Posterior vena cava (tissue), 2 donors: Measurements from ENCODE around the gene KRT78. TPM values are rescaled to one million over a fixed set of nuclear protein-coding genes. Genes with fewer than 3 reads are reported as not detected.
A peak's percentile ranks its signal among the peaks of the same experiment; 100 is the strongest.
"Not testable (repeated sequence)": the region's sequence is repeated elsewhere in the genome, so short reads cannot be mapped to it uniquely, and the experiment has no call there.

Experiments used
- DNase-seq: peaks from one replicate; pipeline ENCODE4 v3.0.0-alpha.2; 2020; ENCODE audit warnings: low spot score
- intact Hi-C, 2 donors: fragments of 100-400 bp; cut with DNase I; formaldehyde crosslinking; loops; one replicate each; pipeline versions ENCODE4 v1.14.1 to v1.14.2; 2022 to 2023
- long read RNA-seq, 2 donors: library from polyadenylated mRNA; unstranded; transcript quantifications; one replicate each; pipeline ENCODE4 v2.0.0, GENCODE V29; 2020 to 2021
- total RNA-seq, 2 donors: library from RNA; stranded (reverse); fragmentation: NEBNext Ultra II Directional; extraction: Animal tissue kit (Norgen Biotek cat#: 25700); gene quantifications; one replicate each; pipeline ENCODE4 v1.2.1, GENCODE V29; 2021
- donor health status: DM: yes; HTN: yes; CAD: no.
- donor health status: DM: yes; HTN: yes; CAD: no.

KRT78 gene
- total RNA-seq = not detected
- long read RNA-seq, donor 1 = 0 reads
- long read RNA-seq, donor 2 = 0 reads

DNA sequence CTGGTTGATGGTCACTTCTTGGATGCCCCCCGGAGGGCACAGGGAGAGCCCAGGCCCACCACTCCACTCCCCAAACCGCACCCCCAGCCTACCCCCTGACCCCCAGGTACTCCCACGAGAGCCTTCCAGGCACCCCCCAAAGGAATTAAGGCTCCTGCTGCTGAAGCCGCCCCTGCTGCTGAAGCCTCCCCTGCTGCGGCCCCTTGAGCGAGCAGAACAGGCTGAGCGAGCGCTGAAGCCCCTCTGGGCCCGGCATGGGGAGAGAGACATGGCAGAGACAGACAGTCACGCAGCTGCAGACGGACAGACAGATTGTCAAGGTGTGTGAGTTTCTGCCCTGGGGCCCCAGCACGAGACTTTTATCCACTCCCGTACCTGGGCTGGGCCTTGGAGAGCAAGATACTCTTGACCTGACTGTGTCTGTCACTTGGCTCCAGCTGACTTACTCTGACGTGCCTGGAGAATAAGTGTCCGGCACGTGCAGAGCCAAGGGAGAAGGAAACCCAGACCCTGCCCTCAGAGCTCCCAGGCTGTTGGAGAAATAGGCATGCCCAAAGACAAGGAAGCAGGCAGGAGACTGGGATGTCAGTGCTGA is at the start of gene KRT78:
TSS of gene KRT78 (minus strand) at position 334 of the 595 bp plus-strand sequence. CDS start at position 270, 64 bp downstream.
- intact Hi-C loops = no loop called here
- DNase-seq = no peak

- DNase-seq = no peak
- intact Hi-C loops = no loop called here
Observed at GRCh38 chr12:52896190-52897100, 47.7 kb upstream of the KRT78 start.

DNA sequence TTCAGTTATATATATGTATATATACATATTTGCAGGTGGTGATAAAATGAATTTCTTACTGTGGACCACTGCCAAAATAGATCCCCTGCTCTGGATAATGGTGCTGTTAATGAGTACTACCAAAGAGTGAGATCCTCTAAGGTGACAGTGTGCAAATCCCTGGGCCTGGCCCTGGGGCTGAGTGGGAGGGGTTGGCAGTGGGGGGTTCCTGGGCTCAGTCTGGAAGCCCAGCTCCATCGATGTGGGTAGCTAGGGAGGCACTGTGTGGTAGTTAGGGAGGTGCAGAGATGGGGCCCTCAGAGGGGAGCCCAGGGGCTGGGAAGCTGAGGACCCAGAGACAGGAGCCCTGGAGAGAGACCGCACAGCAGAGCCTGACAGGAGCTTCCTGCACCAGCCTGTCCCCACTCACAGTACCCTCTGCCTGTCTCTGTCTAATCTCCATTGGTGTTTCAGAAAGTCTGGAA is 47.0 kb upstream of the KRT78 start:
- intact Hi-C loops = no loop called here
- no peak for DNase-seq

DNA sequence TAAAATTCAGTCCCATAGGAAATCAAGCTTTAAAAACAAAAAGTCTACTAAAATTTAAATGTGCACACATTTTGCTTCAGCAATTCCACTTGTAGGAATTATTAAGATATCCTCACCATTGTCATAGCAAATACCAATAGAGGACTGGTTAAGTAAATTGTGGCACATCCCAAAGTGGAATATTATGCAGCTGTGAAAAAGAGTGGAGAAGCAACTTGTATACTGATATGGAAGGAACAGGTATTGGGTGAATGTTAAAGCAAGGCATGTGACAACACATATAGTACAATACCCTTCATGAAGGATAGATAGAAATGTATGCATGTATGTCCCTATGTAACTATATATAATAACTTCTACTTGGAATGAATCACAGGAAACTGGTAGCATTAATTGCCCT is 44.2 kb upstream of the KRT78 start:
- DNase-seq = no peak
- intact Hi-C loops = no loop called here

DNA sequence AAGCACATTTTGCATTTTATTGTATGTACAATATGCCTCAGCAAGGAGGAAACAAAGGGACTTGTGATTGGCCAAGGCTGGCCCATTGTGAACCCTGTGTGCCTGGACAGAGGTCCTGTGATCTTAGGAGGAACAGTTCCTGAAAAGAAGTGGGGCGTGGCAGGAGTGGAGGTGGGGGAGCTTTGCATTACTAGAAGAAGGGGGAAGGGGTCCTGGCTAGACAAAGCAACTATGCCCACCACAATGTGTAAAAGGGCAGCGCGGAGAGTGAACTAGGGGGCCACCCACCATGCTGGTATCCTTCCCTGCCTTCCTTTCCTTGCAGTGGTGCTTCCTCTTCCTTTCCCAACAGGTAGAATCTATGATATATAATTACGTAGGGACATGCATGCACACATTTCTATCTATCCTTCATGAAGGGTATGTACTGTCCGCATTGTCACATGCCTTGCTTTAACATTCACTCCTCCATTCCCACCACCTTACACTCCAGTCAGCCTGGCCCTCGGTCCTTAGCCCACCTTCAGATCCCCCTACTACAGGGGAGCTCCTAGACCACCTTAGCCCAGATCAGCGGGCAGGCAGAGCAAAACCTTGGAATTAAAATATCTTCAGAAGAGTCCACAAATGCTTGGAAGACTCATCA is 43.5 kb upstream of the KRT78 start:
- intact Hi-C loops = no loop called here
- DNase-seq = no peak

GRCh38 chr12:52891044-52891443 is 42.2 kb upstream of the KRT78 start:
- DNase-seq = no peak
- intact Hi-C loops = no loop called here

GRCh38 chr12:52890417-52890816 is 41.6 kb upstream of the KRT78 start:
- intact Hi-C loops = no loop called here
- no peak for DNase-seq

DNA sequence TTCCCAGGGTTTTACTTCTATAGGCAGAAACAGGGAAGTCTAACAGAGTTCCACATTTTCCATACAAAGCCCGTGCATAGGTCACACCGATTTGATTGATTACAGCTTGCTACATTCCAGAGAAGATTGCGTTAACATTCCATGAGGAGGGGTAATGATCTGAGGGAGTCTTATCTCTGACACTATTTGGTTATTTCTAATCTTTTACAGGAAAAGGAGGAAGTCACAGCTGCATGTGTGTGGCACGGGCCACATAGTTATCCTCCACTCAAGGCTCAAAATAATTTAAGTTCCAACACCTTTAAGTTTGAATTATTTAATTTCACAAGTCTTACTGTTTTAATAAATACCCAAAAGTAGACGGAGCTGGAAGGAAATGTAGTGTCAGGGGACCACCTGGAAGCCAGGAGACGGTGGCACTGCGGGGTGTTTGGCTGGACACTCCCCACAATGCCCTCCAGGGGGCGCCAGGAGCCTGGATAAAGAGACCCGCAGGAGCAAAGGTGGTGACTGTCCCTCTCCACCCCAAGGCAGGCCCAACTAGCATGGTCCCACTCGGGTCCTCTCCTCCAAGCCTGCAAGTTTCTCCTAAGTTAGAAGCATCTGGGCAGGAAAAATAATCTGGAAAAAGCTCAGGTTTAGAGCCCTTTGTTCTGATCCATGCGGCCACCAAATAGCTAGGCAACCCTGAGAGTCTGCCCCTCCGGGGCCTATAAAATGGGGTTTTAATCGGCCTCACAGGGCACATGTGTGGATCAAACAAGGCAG is 35.9 kb upstream of the KRT78 start:
- DNase-seq = peak; percentile 91
- intact Hi-C loops = loop anchor here (1.0 to 5.0 kb wide), 3 partner anchors 43 to 96 kb away; no protein-coding TSS in a partner anchor

GRCh38 chr12:52880499-52880898 is 31.7 kb upstream of the KRT78 start:
- intact Hi-C loops, DNase-seq: not testable (repeated sequence)

DNA sequence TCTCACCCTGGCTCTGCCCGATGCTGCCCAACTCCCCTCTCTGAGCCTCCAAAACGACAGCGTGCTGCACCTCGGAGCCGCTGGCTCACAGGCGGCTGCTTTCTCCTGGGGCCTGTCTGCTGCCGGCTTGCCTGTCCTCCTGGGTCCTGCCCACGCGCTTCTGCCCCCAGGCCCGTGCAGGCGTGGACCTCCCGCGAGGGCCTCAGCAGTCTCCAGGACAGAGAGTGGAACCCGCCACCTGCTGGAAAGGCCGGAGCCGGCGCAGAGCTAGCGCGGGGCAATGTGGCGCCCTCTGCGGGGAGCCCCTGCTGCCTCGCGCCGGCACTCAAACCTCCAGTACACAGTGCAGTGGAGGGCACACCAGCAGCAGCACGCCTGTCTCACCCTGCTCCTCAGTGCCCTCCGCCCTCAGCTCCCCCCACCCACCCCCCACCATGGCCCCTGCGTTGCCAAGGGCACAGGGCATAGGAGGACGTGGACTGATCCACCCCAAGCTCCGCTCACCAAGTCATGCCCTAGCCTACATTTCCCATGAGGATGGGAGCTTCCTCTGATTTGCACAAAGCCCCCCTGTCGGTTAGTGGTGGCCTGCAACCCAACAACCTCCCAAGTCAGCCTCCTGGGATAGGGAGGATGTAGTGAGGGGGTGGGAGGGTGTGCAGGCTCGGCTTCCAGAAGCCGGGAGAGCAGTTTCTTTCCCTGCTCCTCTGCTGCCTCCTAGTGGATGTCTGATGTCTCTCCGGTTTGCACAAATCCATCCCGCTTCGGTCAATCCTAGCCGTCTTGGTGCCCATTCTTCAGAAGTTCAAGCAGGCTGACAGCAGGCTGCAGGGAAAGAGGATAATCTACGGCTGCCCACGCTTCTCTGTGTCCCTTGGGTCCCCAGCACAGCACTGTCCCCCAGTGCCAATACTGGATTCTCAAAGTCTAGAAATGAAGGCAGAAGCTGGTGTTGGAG is 30.9 kb upstream of the KRT78 start:
- intact Hi-C loops = loop anchor here in 1 of 2 donors (5.0 kb wide), 2 partner anchors 297 to 727 kb away; no protein-coding TSS in a partner anchor
- DNase-seq = peak; percentile 92

GRCh38 chr12:52878507-52879393 is 30.0 kb upstream of the KRT78 start:
- intact Hi-C loops = loop anchor here in 1 of 2 donors (5.0 kb wide), 2 partner anchors 296 to 726 kb away; no protein-coding TSS in a partner anchor
- DNase-seq = no peak

DNA sequence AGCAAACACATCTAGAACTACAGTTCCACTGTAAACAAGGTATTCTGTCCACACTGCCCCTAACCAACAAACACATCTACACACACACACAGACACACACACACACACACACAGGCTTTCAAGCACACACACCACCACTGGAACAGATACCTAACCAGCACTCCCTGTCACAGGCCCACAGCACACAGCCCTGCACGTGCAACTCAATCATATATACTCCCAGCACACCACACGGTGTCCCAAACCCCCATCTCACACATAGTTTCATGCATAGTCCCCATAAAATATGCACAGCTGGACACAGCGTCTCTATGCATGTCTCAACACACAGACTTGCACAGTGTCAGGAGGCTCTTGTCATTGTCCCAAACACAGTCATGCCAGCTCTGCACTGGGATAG is 28.4 kb upstream of the KRT78 start:
- intact Hi-C loops = loop anchor here in 1 of 2 donors (5.0 kb wide), 2 partner anchors 295 to 725 kb away; no protein-coding TSS in a partner anchor
- DNase-seq = no peak

- intact Hi-C loops = loop anchor here in 1 of 2 donors (5.0 kb wide), 2 partner anchors 294 to 724 kb away; no protein-coding TSS in a partner anchor
- no peak for DNase-seq
Observed at GRCh38 chr12:52876372-52876771, 27.6 kb upstream of the KRT78 start.

DNA sequence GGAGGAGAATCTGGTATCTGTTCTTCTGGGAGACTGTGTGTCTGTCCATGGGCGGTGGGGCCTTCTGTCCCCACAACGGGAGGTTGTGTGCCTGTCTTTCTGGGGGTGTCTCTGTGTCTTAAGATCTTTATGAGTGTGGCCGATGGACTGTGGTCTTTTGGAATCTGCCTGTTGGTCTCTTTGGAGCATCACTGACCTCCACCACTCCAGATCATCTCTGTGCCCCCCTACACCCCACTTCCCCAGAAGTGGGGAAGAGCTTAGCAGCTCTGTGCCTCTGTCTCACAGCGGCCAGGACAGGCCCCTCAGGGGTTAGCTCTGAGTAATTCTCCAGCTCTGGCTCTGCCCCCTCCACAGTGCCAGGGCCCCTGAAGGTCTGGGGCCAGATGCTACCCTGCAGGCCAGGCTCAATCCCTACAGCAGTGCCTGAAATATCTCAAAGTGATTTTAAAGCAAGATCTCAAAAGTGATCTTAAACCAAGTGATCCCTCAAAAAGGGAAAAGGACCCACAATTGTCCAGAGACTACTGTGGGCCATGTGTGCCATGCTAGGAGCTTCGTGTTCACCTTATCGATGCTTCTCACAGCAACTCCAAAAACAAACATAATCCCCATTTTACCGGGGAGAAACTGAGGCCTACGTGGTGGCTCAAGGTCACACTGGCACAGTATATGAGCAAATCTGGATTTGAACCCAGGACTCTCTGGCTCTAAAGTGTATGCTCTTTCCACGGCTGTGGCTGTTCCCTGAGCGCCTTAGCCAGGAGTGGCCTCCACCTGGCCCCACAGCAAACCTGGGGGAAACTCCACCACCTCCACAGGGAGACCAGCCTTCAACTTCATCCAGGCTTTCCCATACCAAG is 26.0 kb upstream of the KRT78 start:
- no peak for DNase-seq
- intact Hi-C loops = loop anchor here in 1 of 2 donors (5.0 kb wide), 2 partner anchors 293 to 723 kb away; no protein-coding TSS in a partner anchor

- DNase-seq = peak; percentile 96
- intact Hi-C loops = no loop called here
Observed at GRCh38 chr12:52873832-52874572, 25.2 kb upstream of the KRT78 start.
